ENCODE measurements around the gene ITGB6. TPM values are rescaled to one million over a fixed set of nuclear protein-coding genes. Genes with fewer than 3 reads are reported as not detected.

ITGB6 gene
- total and polyA plus RNA-seq, 8 donors: 2.3 to 49.6 (median 8.3) TPM

DNA sequence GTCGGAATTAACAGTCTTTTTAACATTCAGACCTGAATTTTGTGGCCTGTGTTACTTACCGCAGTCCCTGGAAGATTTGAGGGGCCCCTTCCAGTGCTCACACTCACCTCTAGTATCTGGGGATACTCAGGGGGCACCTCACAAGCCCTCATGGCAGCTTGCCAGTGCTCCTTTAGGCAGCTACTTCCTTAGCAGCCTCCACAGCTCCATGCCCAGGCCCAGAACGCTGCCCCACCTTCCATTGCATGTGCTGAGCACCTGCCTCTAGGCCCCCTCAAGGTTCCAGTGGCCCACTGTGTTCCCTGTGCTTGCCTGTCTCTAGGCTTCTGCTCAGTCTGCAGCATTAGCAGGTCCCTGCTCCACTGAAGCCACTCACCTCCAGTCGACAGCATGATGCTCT, 107.6 kb downstream of the ITGB6 start:
- Histone ChIP-seq H3K9me3 (peaks cover 22 to 61% (median 56%) of the 10 kb centered on the region in 4 donors), H3K4me3 (no peak overlapping the region), H3K36me3 (no peaks in the 10 kb centered on the region), H3K27me3 (no peaks in the 10 kb centered on the region), H3K4me1 (no peaks in the 10 kb centered on the region), H3K27ac (no peak overlapping the region)
- DNase-seq: no peak
- intact Hi-C loops (cut with DNase I; ENCODE audit: low total_unique reads): no loop called here
- WGBS, 5 donors: 79 to 91% (median 89%) methylated on average over 4 of the region's 4 CpGs
- no peak for TF ChIP-seq POLR2A (IDR thresholded peaks at IDR 0.05)
- no peak for TF ChIP-seq EP300 (IDR thresholded peaks at IDR 0.05)
- TF ChIP-seq POLR2AphosphoS5 (IDR thresholded peaks at IDR 0.05): no peak
- TF ChIP-seq, protein P1, sequence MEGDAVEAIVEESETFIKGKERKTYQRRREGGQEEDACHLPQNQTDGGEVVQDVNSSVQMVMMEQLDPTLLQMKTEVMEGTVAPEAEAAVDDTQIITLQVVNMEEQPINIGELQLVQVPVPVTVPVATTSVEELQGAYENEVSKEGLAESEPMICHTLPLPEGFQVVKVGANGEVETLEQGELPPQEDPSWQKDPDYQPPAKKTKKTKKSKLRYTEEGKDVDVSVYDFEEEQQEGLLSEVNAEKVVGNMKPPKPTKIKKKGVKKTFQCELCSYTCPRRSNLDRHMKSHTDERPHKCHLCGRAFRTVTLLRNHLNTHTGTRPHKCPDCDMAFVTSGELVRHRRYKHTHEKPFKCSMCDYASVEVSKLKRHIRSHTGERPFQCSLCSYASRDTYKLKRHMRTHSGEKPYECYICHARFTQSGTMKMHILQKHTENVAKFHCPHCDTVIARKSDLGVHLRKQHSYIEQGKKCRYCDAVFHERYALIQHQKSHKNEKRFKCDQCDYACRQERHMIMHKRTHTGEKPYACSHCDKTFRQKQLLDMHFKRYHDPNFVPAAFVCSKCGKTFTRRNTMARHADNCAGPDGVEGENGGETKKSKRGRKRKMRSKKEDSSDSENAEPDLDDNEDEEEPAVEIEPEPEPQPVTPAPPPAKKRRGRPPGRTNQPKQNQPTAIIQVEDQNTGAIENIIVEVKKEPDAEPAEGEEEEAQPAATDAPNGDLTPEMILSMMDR (IDR thresholded peaks at IDR 0.05): no peak

DNA sequence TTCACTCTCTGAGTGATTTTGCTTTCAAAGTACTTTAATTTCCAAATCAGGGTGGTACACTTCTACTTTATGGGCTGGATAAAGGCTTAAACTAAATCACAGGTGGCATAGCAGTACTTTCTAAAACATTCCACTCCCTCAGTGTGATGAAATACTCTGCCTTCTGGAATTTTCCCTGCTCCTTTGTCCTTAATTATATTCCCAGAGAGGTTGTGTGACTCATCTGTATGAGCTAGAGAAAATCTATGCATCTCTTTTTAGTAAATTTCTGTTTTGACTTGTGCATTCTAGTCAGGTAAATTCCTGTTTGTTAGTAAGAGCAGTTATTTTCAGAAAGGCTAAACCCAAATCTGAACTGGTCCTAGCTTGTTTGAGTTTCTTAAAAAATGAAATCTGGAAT, 108.7 kb downstream of the ITGB6 start:
- Histone ChIP-seq H3K36me3 (no peaks in the 10 kb centered on the region), H3K27ac (no peak overlapping the region), H3K4me3 (no peak overlapping the region), H3K4me1 (no peaks in the 10 kb centered on the region), H3K27me3 (no peaks in the 10 kb centered on the region), H3K9me3 (peaks cover 28 to 71% (median 66%) of the 10 kb centered on the region in 4 donors)
- TF ChIP-seq, protein P1 (IDR thresholded peaks at IDR 0.05): no peak
- no peak for TF ChIP-seq POLR2A (IDR thresholded peaks at IDR 0.05)
- TF ChIP-seq EP300 (IDR thresholded peaks at IDR 0.05): no peak
- TF ChIP-seq POLR2AphosphoS5 (IDR thresholded peaks at IDR 0.05): no peak
- intact Hi-C loops (cut with DNase I; ENCODE audit: low total_unique reads): no loop called here
- DNase-seq: no peak

GRCh38 chr2:160087854-160088745, 112.0 kb downstream of the ITGB6 start:
- TF ChIP-seq, protein P1 (IDR thresholded peaks at IDR 0.05): no peak
- no peak for TF ChIP-seq POLR2A (IDR thresholded peaks at IDR 0.05)
- TF ChIP-seq EP300 (IDR thresholded peaks at IDR 0.05): no peak
- TF ChIP-seq POLR2AphosphoS5 (IDR thresholded peaks at IDR 0.05): no peak
- H3K9me3 ChIP-seq: peaks cover 35 to 92% (median 87%) of the 10 kb centered on the region in 4 donors
- no peaks in the 10 kb centered on the region for H3K36me3 ChIP-seq
- intact Hi-C loops (cut with DNase I; ENCODE audit: low total_unique reads): no loop called here
- H3K4me1 ChIP-seq: no peaks in the 10 kb centered on the region
- no peak overlapping the region for H3K27ac ChIP-seq
- no peaks in the 10 kb centered on the region for H3K27me3 ChIP-seq
- 65 to 84% (median 81%) methylated on average over 4 of the region's 4 CpGs for WGBS, 5 donors
- no peak for DNase-seq
- no peak overlapping the region for H3K4me3 ChIP-seq

GRCh38 chr2:160085662-160086061, 114.4 kb downstream of the ITGB6 start:
- no peaks in the 10 kb centered on the region for H3K36me3 ChIP-seq
- H3K9me3 ChIP-seq: peaks cover 35 to 78% (median 70%) of the 10 kb centered on the region in 4 donors
- H3K27me3 ChIP-seq: no peaks in the 10 kb centered on the region
- no peak for DNase-seq
- intact Hi-C loops (cut with DNase I; ENCODE audit: low total_unique reads): no loop called here
- 88 to 98% (median 89%) methylated on average over 3 of the region's 3 CpGs for WGBS, 5 donors
- no peaks in the 10 kb centered on the region for H3K4me1 ChIP-seq
- H3K4me3 ChIP-seq: no peak overlapping the region
- no peak overlapping the region for H3K27ac ChIP-seq
- no peak for TF ChIP-seq EP300 (IDR thresholded peaks at IDR 0.05)
- TF ChIP-seq POLR2A (IDR thresholded peaks at IDR 0.05): no peak
- TF ChIP-seq, protein P1 (IDR thresholded peaks at IDR 0.05): no peak
- TF ChIP-seq POLR2AphosphoS5 (IDR thresholded peaks at IDR 0.05): no peak

Measured in stomach (tissue), 9 donors.